ENCODE data around the gene TTC9B.

The TTC9B gene

GRCh38 chr19:40238775-40239174 is 20.6 kb upstream of the TTC9B start:
- no peak overlapping the region for H3K4me3 ChIP-seq (ENCODE audit: low read depth, low read length)
- H3K27me3 ChIP-seq (replicated peaks): no peaks in the 10 kb centered on the region
- H3K27ac ChIP-seq: no peak overlapping the region
- DNase-seq: no peak
- H3K36me3 ChIP-seq (replicated peaks): peaks cover 43% of the 10 kb centered on the region
- no peak for TF ChIP-seq CTCF (IDR thresholded peaks at IDR 0.05; ENCODE audit: low read depth, low read length, missing control alignments)
- in situ Hi-C loops (cut with HindIII; ENCODE audit: low pct_ligation_motif_present, low sequenced_read_pairs): no loop called here

- Histone ChIP-seq H3K4me3 (ENCODE audit: low read depth, low read length) (no peak overlapping the region), H3K36me3 (replicated peaks) (peaks cover 43% of the 10 kb centered on the region), H3K27ac (no peak overlapping the region), H3K27me3 (replicated peaks) (no peaks in the 10 kb centered on the region)
- in situ Hi-C loops (cut with HindIII; ENCODE audit: low pct_ligation_motif_present, low sequenced_read_pairs): no loop called here
- DNase-seq: no peak
- TF ChIP-seq CTCF (IDR thresholded peaks at IDR 0.05; ENCODE audit: low read depth, low read length, missing control alignments): no peak
Measured at GRCh38 chr19:40237791-40238190, 19.6 kb upstream of the TTC9B start.

- no peak for TF ChIP-seq CTCF (IDR thresholded peaks at IDR 0.05; ENCODE audit: low read depth, low read length, missing control alignments)
- Histone ChIP-seq H3K27ac (no peak overlapping the region), H3K27me3 (replicated peaks) (no peaks in the 10 kb centered on the region), H3K4me3 (ENCODE audit: low read depth, low read length) (no peak overlapping the region), H3K36me3 (replicated peaks) (peaks cover 40% of the 10 kb centered on the region)
- in situ Hi-C loops (cut with HindIII; ENCODE audit: low pct_ligation_motif_present, low sequenced_read_pairs): no loop called here
- no peak for DNase-seq
Measured at GRCh38 chr19:40236366-40236765, 18.2 kb upstream of the TTC9B start.

- Histone ChIP-seq H3K27ac (no peak overlapping the region), H3K27me3 (replicated peaks) (no peaks in the 10 kb centered on the region), H3K36me3 (replicated peaks) (peaks cover 36% of the 10 kb centered on the region), H3K4me3 (ENCODE audit: low read depth, low read length) (no peak overlapping the region)
- TF ChIP-seq CTCF (IDR thresholded peaks at IDR 0.05; ENCODE audit: low read depth, low read length, missing control alignments): no peak
- in situ Hi-C loops (cut with HindIII; ENCODE audit: low pct_ligation_motif_present, low sequenced_read_pairs): no loop called here
- no peak for DNase-seq
Measured at GRCh38 chr19:40236026-40236355, 17.8 kb upstream of the TTC9B start.

- no peak for DNase-seq
- peaks cover 34% of the 10 kb centered on the region for H3K36me3 ChIP-seq (replicated peaks)
- in situ Hi-C loops (cut with HindIII; ENCODE audit: low pct_ligation_motif_present, low sequenced_read_pairs): no loop called here
Measured at GRCh38 chr19:40235238-40236025, 17.2 kb upstream of the TTC9B start.

More at GRCh38 chr19:40235238-40236025, 17.2 kb upstream of the TTC9B start:
- Histone ChIP-seq H3K27ac (no peak overlapping the region), H3K27me3 (replicated peaks) (no peaks in the 10 kb centered on the region), H3K4me3 (ENCODE audit: low read depth, low read length) (no peak overlapping the region)
- peak; percentile 38 for TF ChIP-seq CTCF (IDR thresholded peaks at IDR 0.05; ENCODE audit: low read depth, low read length, missing control alignments)

All from brain microvascular endothelial cell (primary cell).